Astrocyte (in vitro differentiated cells and primary cell): Measurements from ENCODE around the gene JAML. TPM values are rescaled to one million over a fixed set of nuclear protein-coding genes. Genes with fewer than 3 reads are reported as not detected.

Experiments used
- DNase-seq: peaks from one replicate; pipeline ENCODE4 v3.0.0-alpha.2; 2010; ENCODE audit warnings: low read depth
- FAIRE-seq: peaks from 2 replicates; lab custom pipeline; 2011; peaks lifted over from hg19 to GRCh38; lab: Jason Lieb, UNC
- H2AFZ ChIP-seq: 2 replicates; pipeline ENCODE4 v1.6.0; 2012; ENCODE audit warnings: low read depth, low read length, inconsistent platforms
- H3K27ac ChIP-seq: 2 replicates; pipeline ENCODE4 v1.5.1; 2011; ENCODE audit warnings: low read depth, low read length, inconsistent platforms
- H3K27me3 ChIP-seq: 2 replicates; pipeline ENCODE4 v1.6.0; 2011; ENCODE audit warnings: low read length, inconsistent platforms; ENCODE audit not compliant: insufficient read depth
- H3K36me3 ChIP-seq: 2 replicates; pipeline ENCODE4 v1.5.1; 2011; ENCODE audit warnings: low read length, inconsistent platforms; ENCODE audit not compliant: insufficient read depth
- H3K4me1 ChIP-seq: 2 replicates; pipeline ENCODE4 v1.5.1; 2011; ENCODE audit warnings: low read length, inconsistent platforms; ENCODE audit not compliant: insufficient read depth
- H3K4me2 ChIP-seq: 2 replicates; pipeline ENCODE4 v1.6.0; 2012; ENCODE audit warnings: low read length, inconsistent platforms
- H3K4me3 ChIP-seq: 2 replicates; pipeline ENCODE4 v1.5.1; 2011; ENCODE audit warnings: low read depth, mild to moderate bottlenecking, low read length, inconsistent platforms; ENCODE audit not compliant: insufficient read depth
- H3K79me2 ChIP-seq: 2 replicates; pipeline ENCODE4 v1.6.0; 2012; ENCODE audit warnings: mild to moderate bottlenecking, low read length, inconsistent platforms; ENCODE audit not compliant: insufficient read depth
- H3K9ac ChIP-seq: 2 replicates; pipeline ENCODE4 v1.6.0; 2012; ENCODE audit warnings: mild to moderate bottlenecking, low read length, inconsistent platforms
- H3K9me3 ChIP-seq: 2 replicates; pipeline ENCODE4 v1.5.1; 2012; ENCODE audit warnings: low read depth, mild to moderate bottlenecking, low read length, inconsistent platforms; ENCODE audit not compliant: insufficient read depth
- H4K20me1 ChIP-seq: 2 replicates; pipeline ENCODE4 v1.6.0; 2012; ENCODE audit warnings: low read length, inconsistent platforms; ENCODE audit not compliant: insufficient read depth
- H3K27ac Mint-ChIP-seq: one replicate; pipeline ENCODE4 v1.8.0; 2021; ENCODE audit warnings: mild to moderate bottlenecking, mixed read lengths; ENCODE audit not compliant: unreplicated experiment
- H3K27me3 Mint-ChIP-seq: one replicate; pipeline ENCODE4 v1.8.0; 2021; ENCODE audit warnings: low read depth, mixed read lengths; ENCODE audit not compliant: unreplicated experiment
- H3K36me3 Mint-ChIP-seq: one replicate; pipeline ENCODE4 v1.8.0; 2021; ENCODE audit warnings: low read depth, mixed read lengths; ENCODE audit not compliant: unreplicated experiment
- H3K4me1 Mint-ChIP-seq: one replicate; pipeline ENCODE4 v1.8.0; 2021; ENCODE audit warnings: low read depth, mixed read lengths; ENCODE audit not compliant: unreplicated experiment
- H3K4me3 Mint-ChIP-seq: one replicate; pipeline ENCODE4 v1.8.0; 2021; ENCODE audit warnings: mild to moderate bottlenecking, moderate library complexity, mixed read lengths; ENCODE audit not compliant: unreplicated experiment
- H3K9me3 Mint-ChIP-seq: one replicate; pipeline ENCODE4 v1.8.0; 2021; ENCODE audit warnings: mild to moderate bottlenecking, mixed read lengths; ENCODE audit not compliant: unreplicated experiment
- EZH2 ChIP-seq: IDR thresholded peaks from 2 replicates; pipeline ENCODE4 v1.6.1; 2012; ENCODE audit warnings: mild to moderate bottlenecking, low read length, inconsistent platforms; ENCODE audit not compliant: insufficient read depth
- total RNA-seq: library from RNA; stranded (reverse); gene quantifications from 2 replicates; pipeline ENCODE4 v1.2.1, GENCODE V29; 2021
- TF ChIP-seq, protein P1 (sequence below): IDR thresholded peaks from 2 replicates; pipeline ENCODE4 v1.5.1; 2011; ENCODE audit warnings: low read depth, mild to moderate bottlenecking, inconsistent platforms, low read length, moderate library complexity; ENCODE audit not compliant: insufficient read depth

JAML gene
- total RNA-seq, 1 donor from 2014 or later: not detected

DNA sequence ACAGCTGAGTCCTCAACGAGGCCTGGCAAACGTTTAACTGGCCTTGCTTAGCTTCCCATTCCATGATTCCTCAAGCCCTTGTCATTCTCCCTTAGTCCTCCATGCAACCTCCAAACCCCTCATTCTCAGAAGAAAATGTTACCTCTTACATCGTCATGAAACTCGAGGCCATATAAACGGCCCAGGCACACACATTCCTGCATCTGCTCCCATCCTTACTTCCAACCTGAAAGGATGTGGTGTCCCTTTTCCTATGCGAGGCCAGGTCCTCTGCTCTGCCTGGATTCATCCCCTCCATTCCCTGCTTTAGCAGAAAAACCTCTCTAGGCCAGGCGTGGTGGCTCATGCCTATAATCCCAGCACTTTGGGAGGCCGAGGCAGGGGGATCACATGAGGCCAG, 18.4 kb upstream of the JAML start:
- H3K9me3 ChIP-seq: no peaks in the 10 kb centered on the region
- no peaks in the 10 kb centered on the region for H3K4me1 ChIP-seq
- no peak overlapping the region for H3K27ac ChIP-seq
- H3K4me2 ChIP-seq: no peak overlapping the region
- no peak overlapping the region for H3K9ac ChIP-seq
- TF ChIP-seq, protein P1, sequence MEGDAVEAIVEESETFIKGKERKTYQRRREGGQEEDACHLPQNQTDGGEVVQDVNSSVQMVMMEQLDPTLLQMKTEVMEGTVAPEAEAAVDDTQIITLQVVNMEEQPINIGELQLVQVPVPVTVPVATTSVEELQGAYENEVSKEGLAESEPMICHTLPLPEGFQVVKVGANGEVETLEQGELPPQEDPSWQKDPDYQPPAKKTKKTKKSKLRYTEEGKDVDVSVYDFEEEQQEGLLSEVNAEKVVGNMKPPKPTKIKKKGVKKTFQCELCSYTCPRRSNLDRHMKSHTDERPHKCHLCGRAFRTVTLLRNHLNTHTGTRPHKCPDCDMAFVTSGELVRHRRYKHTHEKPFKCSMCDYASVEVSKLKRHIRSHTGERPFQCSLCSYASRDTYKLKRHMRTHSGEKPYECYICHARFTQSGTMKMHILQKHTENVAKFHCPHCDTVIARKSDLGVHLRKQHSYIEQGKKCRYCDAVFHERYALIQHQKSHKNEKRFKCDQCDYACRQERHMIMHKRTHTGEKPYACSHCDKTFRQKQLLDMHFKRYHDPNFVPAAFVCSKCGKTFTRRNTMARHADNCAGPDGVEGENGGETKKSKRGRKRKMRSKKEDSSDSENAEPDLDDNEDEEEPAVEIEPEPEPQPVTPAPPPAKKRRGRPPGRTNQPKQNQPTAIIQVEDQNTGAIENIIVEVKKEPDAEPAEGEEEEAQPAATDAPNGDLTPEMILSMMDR: no peak
- no peak for TF ChIP-seq EZH2
- H3K4me3 ChIP-seq: no peak overlapping the region
- no peaks in the 10 kb centered on the region for H4K20me1 ChIP-seq
- H3K27me3 ChIP-seq: peaks cover 18% of the 10 kb centered on the region
- no peaks in the 10 kb centered on the region for H3K79me2 ChIP-seq
- H2AFZ ChIP-seq: no peak overlapping the region
- no peaks in the 10 kb centered on the region for H3K9me3 Mint-ChIP-seq
- peaks cover 10% of the 10 kb centered on the region for H3K4me1 Mint-ChIP-seq
- peaks cover 2% of the 10 kb centered on the region for H3K36me3 Mint-ChIP-seq
- no peaks in the 10 kb centered on the region for H3K27me3 Mint-ChIP-seq
- H3K4me3 Mint-ChIP-seq: no peak overlapping the region
- no peak overlapping the region for H3K27ac Mint-ChIP-seq
- no peak for DNase-seq
- no peaks in the 10 kb centered on the region for H3K36me3 ChIP-seq
- FAIRE-seq: no peak

DNA sequence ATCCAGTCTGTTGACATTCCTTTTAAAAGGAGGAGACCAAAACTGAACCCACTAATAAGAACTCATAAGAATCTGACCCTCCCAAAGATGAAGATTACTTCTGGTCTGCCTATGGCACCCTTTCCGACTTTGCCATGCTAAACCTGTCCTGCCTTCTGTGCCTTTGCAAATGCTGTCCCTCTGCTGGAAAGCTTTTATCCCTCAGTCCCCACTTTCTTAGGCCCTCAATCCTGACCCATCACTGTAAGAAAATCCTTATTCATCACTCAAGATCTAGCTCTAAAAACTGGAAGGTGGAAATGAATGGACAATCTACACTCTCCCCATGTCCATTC, 16.9 kb upstream of the JAML start:
- Histone ChIP-seq H2AFZ (no peak overlapping the region), H3K36me3 (no peaks in the 10 kb centered on the region), H3K9me3 (no peaks in the 10 kb centered on the region), H4K20me1 (no peaks in the 10 kb centered on the region), H3K4me2 (no peak overlapping the region), H3K4me3 (no peak overlapping the region), H3K9ac (no peak overlapping the region), H3K27ac (no peak overlapping the region), H3K79me2 (no peaks in the 10 kb centered on the region), H3K27me3 (peaks cover 18% of the 10 kb centered on the region), H3K4me1 (no peaks in the 10 kb centered on the region)
- FAIRE-seq (no peak), DNase-seq (no peak)
- peak overlapping the region; percentile 13 for H3K27ac Mint-ChIP-seq
- H3K9me3 Mint-ChIP-seq: no peaks in the 10 kb centered on the region
- peaks cover 10% of the 10 kb centered on the region for H3K4me1 Mint-ChIP-seq
- H3K4me3 Mint-ChIP-seq: no peak overlapping the region
- H3K27me3 Mint-ChIP-seq: no peaks in the 10 kb centered on the region
- H3K36me3 Mint-ChIP-seq: peaks cover 2% of the 10 kb centered on the region
- no peak for TF ChIP-seq EZH2
- TF ChIP-seq, protein P1: no peak

DNA sequence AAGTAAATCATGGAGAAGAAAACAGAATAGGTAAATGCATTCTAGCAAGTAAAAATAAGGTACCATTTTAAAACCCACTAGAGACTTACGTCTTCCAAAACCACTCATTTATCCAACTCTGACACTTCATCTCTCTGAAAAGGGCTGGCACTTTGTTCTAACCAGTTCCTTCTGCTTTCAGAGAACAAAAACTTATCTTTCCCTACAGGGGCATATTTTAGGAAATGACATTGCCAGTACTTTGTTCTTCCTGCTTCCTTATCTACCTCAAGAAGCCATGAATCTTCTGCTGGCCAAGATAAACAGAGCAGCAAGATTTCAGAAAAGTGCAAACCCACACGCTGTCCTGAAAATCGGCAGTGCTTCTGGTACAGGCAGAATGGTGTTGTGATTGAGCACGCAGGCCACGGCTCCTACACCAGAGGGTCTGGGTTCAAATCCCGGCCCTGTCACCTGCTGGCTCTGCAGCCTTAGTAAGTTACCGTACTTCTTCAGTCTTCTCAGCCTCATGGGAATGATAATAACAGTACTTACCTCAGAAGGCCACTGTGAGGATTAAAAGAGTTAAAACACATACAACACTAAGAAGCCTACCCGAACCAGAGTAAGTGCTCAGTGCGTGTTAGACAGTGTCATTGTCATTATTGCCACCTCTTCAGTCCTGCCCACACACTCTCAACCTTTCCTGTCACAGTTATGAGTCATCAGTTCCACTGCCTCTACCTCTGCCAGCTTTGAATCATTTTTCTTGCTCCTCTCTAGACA, 16.4 kb upstream of the JAML start:
- Histone ChIP-seq H3K79me2 (no peaks in the 10 kb centered on the region), H3K9ac (no peak overlapping the region), H3K9me3 (no peaks in the 10 kb centered on the region), H3K4me3 (no peak overlapping the region), H3K27ac (no peak overlapping the region), H3K4me2 (no peak overlapping the region), H4K20me1 (no peaks in the 10 kb centered on the region), H2AFZ (no peak overlapping the region), H3K36me3 (no peaks in the 10 kb centered on the region), H3K27me3 (peaks cover 16% of the 10 kb centered on the region), H3K4me1 (no peaks in the 10 kb centered on the region)
- Mint-ChIP-seq H3K4me3 (no peak overlapping the region), H3K27ac (peak overlapping the region; percentile 13), H3K4me1 (peaks cover 10% of the 10 kb centered on the region), H3K27me3 (no peaks in the 10 kb centered on the region), H3K9me3 (no peaks in the 10 kb centered on the region), H3K36me3 (peaks cover 2% of the 10 kb centered on the region)
- TF ChIP-seq, protein P1: no peak
- TF ChIP-seq EZH2: no peak
- DNase-seq (peak; percentile 45), FAIRE-seq (no peak)
